HCT116 (cell line): ENCODE data around the gene MBD6. TPM values are rescaled to one million over a fixed set of nuclear protein-coding genes. Genes with fewer than 3 reads are reported as not detected.
A peak's percentile ranks its signal among the peaks of the same experiment; 100 is the strongest.

Experiments
- ATAC-seq: fragments of 200-7000 bp; cut with Tn5 transposase; 2 replicates; pipeline ENCODE4 v1.9.1; 2020; ENCODE audit warnings: mild to moderate bottlenecking, moderate library complexity
- BruUV-seq: library from RNA; stranded (reverse); fragments of 400-500 nt; replicated peaks from 2 replicates; lab custom pipeline; 2021; lab: Mats Ljungman, UMichigan
- CTCF ChIA-PET: fragments of 300-600 bp; sonication (Branson Sonifier 250); formaldehyde crosslinking; loops from one replicate; lab custom pipeline; 2021; ENCODE audit warnings: antibody characterized with exemption; lab: Charles Lee
- POLR2A ChIA-PET: fragments of 300-600, 350-600 bp; sonication (Branson Sonifier 250); formaldehyde crosslinking; loops from one replicate; lab custom pipeline; 2021; ENCODE audit warnings: antibody characterized with exemption; lab: Charles Lee
- RAD21 ChIA-PET, 2 experiments: fragments of 300-600 bp; sonication (Branson Sonifier 250); formaldehyde crosslinking; loops; one replicate each; lab custom pipeline; 2023; ENCODE audit warnings: low total read pairs in 2 of 2; ENCODE audit not compliant: uncharacterized antibody in 2 of 2, unreplicated experiment in 2 of 2, low non-redundant PET in 1 of 2; lab: Charles Lee
- DNase-seq: peaks from one replicate; pipeline ENCODE4 v3.0.0-alpha.2; 2010; ENCODE audit warnings: low read depth, low spot score
- H2AFZ ChIP-seq: fragments of 200-600 bp; shearing (Covaris generic), sonication (generic); 2 replicates; pipeline ENCODE4 v1.6.1; 2017; ENCODE audit warnings: low read depth, mixed run types, mixed read lengths, antibody characterized with exemption, low read length; ENCODE audit not compliant: poor library complexity, severe bottlenecking
- H3K27ac ChIP-seq: 2 replicates; pipeline ENCODE4 v1.5.1; 2012; ENCODE audit warnings: low read depth, low read length
- H3K27me3 ChIP-seq: fragments of 200-600 bp; sonication (generic); 2 replicates; pipeline ENCODE4 v1.6.1; 2016; ENCODE audit warnings: mixed run types, low read length, mixed read lengths; ENCODE audit not compliant: insufficient read depth
- H3K36me3 ChIP-seq, 2 experiments: fragments of 200-500 bp in 1 of 2; fragments of 200-600 bp in 1 of 2; sonication (Bioruptor generic) in 1 of 2; sonication (generic) in 1 of 2; 2 replicates each; pipeline versions ENCODE4 v1.5.1 to v1.6.1; 2014 to 2016; ENCODE audit warnings: low read length in 2 of 2, inconsistent platforms in 1 of 2, mixed read lengths in 1 of 2, mixed run types in 1 of 2; ENCODE audit not compliant: insufficient read depth in 2 of 2, control insufficient read depth in 1 of 2
- H3K4me1 ChIP-seq, 2 experiments: fragments of 200-600 bp in 1 of 2; sonication (generic) in 1 of 2; 2 replicates each; pipeline versions ENCODE4 v1.5.1 to v1.6.1; 2012 to 2017; ENCODE audit warnings: low read length in 2 of 2, inconsistent platforms in 1 of 2, mild to moderate bottlenecking in 1 of 2, mixed read lengths in 1 of 2, mixed run types in 1 of 2, moderate library complexity in 1 of 2; ENCODE audit not compliant: insufficient read depth in 2 of 2, control insufficient read depth in 1 of 2
- H3K4me2 ChIP-seq: fragments of 200-600 bp; sonication (generic); 2 replicates; pipeline ENCODE4 v1.6.1; 2017; ENCODE audit warnings: mixed run types, low read length, mixed read lengths
- H3K4me3 ChIP-seq, 2 experiments: fragments of 200-600 bp in 1 of 2; sonication (generic) in 1 of 2; replicated peaks in 1 of 2; 2 replicates each; pipeline ENCODE4 v1.5.1; 2011 to 2016; ENCODE audit warnings: low read length in 2 of 2, control low read depth in 1 of 2, low read depth in 1 of 2, mild to moderate bottlenecking in 1 of 2, mixed read lengths in 1 of 2, mixed run types in 1 of 2
- H3K79me2 ChIP-seq: fragments of 200-600 bp; sonication (generic); 2 replicates; pipeline ENCODE4 v1.6.1; 2017; ENCODE audit warnings: mild to moderate bottlenecking, mixed run types, low read length, moderate library complexity, mixed read lengths; ENCODE audit not compliant: insufficient read depth
- H3K9ac ChIP-seq: fragments of 200-600 bp; sonication (generic); 2 replicates; pipeline ENCODE4 v1.6.1; 2016; ENCODE audit warnings: low read length, mixed read lengths
- H3K9me2 ChIP-seq: fragments of 200-600 bp; sonication (generic), shearing (Covaris generic); 2 replicates; pipeline ENCODE4 v1.6.1; 2017; ENCODE audit warnings: mixed run types, mild to moderate bottlenecking, moderate library complexity; ENCODE audit not compliant: insufficient read depth
- H3K9me3 ChIP-seq, 2 experiments: fragments of 200-500 bp in 1 of 2; fragments of 200-600 bp in 1 of 2; sonication (Bioruptor generic) in 1 of 2; sonication (generic) in 1 of 2; 2 replicates each; pipeline ENCODE4 v1.6.1; 2014 to 2017; ENCODE audit warnings: low read length in 2 of 2, mixed read lengths in 2 of 2, inconsistent platforms in 1 of 2, low read depth in 1 of 2, mild to moderate bottlenecking in 1 of 2, mixed run types in 1 of 2, moderate library complexity in 1 of 2; ENCODE audit not compliant: control insufficient read depth in 1 of 2, insufficient read depth in 1 of 2
- H4K20me1 ChIP-seq: fragments of 200-600 bp; sonication (generic), shearing (Covaris generic); 2 replicates; pipeline ENCODE4 v1.6.1; 2017; ENCODE audit warnings: mixed run types, mild to moderate bottlenecking, moderate library complexity; ENCODE audit not compliant: insufficient read depth
- ATF3 ChIP-seq: IDR thresholded peaks from 2 replicates; pipeline ENCODE4 v1.6.1; 2012
- CBX3 ChIP-seq: IDR thresholded peaks from 2 replicates; pipeline ENCODE4 v1.6.1; 2012; ENCODE audit warnings: low read depth
- CEBPB ChIP-seq: IDR thresholded peaks from 2 replicates; pipeline ENCODE4 v1.6.1; 2012; ENCODE audit warnings: low read depth
- CTCF ChIP-seq, 3 experiments: fragments of 200-600 bp in 1 of 3; sonication (generic) in 1 of 3; IDR thresholded peaks in 2 of 3; conservative IDR thresholded peaks in 1 of 3; 2 replicates each; pipeline ENCODE4 v1.5.1; 2012 to 2017; ENCODE audit warnings: low read depth in 2 of 3, low read length in 2 of 3, antibody characterized with exemption in 1 of 3, borderline replicate concordance in 1 of 3, control low read depth in 1 of 3, mild to moderate bottlenecking in 1 of 3, mixed read lengths in 1 of 3, mixed run types in 1 of 3, moderate library complexity in 1 of 3; ENCODE audit not compliant: insufficient read depth in 1 of 3
- EZH2 ChIP-seq: fragments of 200-600 bp; sonication (generic); IDR thresholded peaks from 2 replicates; pipeline ENCODE4 v1.6.1; 2017; ENCODE audit warnings: antibody characterized with exemption, mixed run types
- EZH2phosphoT487 ChIP-seq: fragments of 200-600 bp; IDR thresholded peaks from 2 replicates; pipeline ENCODE4 v1.6.1; 2018; ENCODE audit warnings: antibody characterized with exemption, borderline replicate concordance
- FOSL1 ChIP-seq: IDR thresholded peaks from 2 replicates; pipeline ENCODE4 v1.6.1; 2012; ENCODE audit warnings: low read depth
- MAX ChIP-seq: IDR thresholded peaks from 2 replicates; pipeline ENCODE4 v1.6.1; 2012
- POLR2A ChIP-seq: IDR thresholded peaks from 2 replicates; pipeline ENCODE4 v1.7.0; 2011; ENCODE audit warnings: borderline replicate concordance; ENCODE audit not compliant: insufficient read depth, insufficient read length; ENCODE audit errors: extremely low read depth
- POLR2AphosphoS5 ChIP-seq: IDR thresholded peaks from 2 replicates; pipeline ENCODE4 v1.6.1; 2011; ENCODE audit warnings: mild to moderate bottlenecking, low read depth, low read length, moderate library complexity
- RAD21 ChIP-seq: IDR thresholded peaks from 2 replicates; pipeline ENCODE4 v1.6.1; 2012; ENCODE audit warnings: low read depth, mild to moderate bottlenecking
- REST ChIP-seq: IDR thresholded peaks from 2 replicates; pipeline ENCODE4 v1.6.1; 2012; ENCODE audit warnings: low read depth
- SIN3A ChIP-seq: IDR thresholded peaks from 2 replicates; pipeline ENCODE4 v1.6.1; 2012; ENCODE audit warnings: low read depth
- TCF7L2 ChIP-seq: IDR thresholded peaks from 2 replicates; pipeline ENCODE4 v1.7.0; 2011; ENCODE audit warnings: borderline replicate concordance, inconsistent platforms; ENCODE audit not compliant: insufficient read depth, insufficient read length; ENCODE audit errors: extremely low read depth
- ZNF274 ChIP-seq: fragments of 200-500 bp; sonication (Bioruptor generic); IDR thresholded peaks from 2 replicates; pipeline ENCODE4 v1.6.1; 2014; ENCODE audit warnings: mild to moderate bottlenecking, low read depth, low read length, inconsistent platforms
- intact Hi-C: fragments of 100-400 bp; cut with micrococcal nuclease; formaldehyde crosslinking; loops from 2 replicates; pipeline ENCODE4 v1.10.0; 2022
- total RNA-seq: library from RNA; stranded (reverse); gene quantifications from one replicate; pipeline ENCODE4 v1.2.1, GENCODE V29; 2021; ENCODE audit not compliant: unreplicated experiment

The MBD6 gene
- total RNA-seq, 1 experiment from 2014 or later: 70.1 TPM

GRCh38 chr12:57497223-57498131 lies 25.1 kb upstream of the MBD6 start:
- Histone ChIP-seq H3K9me3 (no peaks in the 10 kb centered on the region), H3K4me1 (no peaks in the 10 kb centered on the region), H2AFZ (no peak overlapping the region), H3K27me3 (no peaks in the 10 kb centered on the region), H3K36me3 (peaks cover 35 to 56% of the 10 kb centered on the region in 2 experiments), H3K27ac (no peak overlapping the region), H4K20me1 (no peaks in the 10 kb centered on the region), H3K4me2 (no peak overlapping the region), H3K4me3 (no peak overlapping the region), H3K9ac (no peak overlapping the region), H3K79me2 (peaks cover 3% of the 10 kb centered on the region; the same call in 1 of the 2 replicates), H3K9me2 (no peaks in the 10 kb centered on the region)
- RAD21 ChIA-PET: no interaction called here
- intact Hi-C loops: no loop called here
- ATAC-seq: peak; percentile 38; the same call in 1 of the 2 replicates
- POLR2A ChIA-PET: no interaction called here
- TF ChIP-seq FOSL1 (no peak), RAD21 (no peak), ZNF274 (no peak), REST (no peak), CBX3 (no peak), POLR2AphosphoS5 (no peak), ATF3 (no peak), TCF7L2 (no peak), POLR2A (no peak), CTCF (IDR thresholded peaks at IDR 0.05 in 2 of 3, conservative IDR thresholded peaks at IDR 0.05 in 1 of 3; ENCODE audit: borderline replicate concordance in 1 of 3, insufficient read depth in 1 of 3, low read depth in 2 of 3, low read length in 2 of 3) (no peak), SIN3A (no peak), MAX (no peak), EZH2phosphoT487 (no peak), EZH2 (no peak), CEBPB (no peak)
- no peak for DNase-seq
- CTCF ChIA-PET: no interaction called here
- BruUV-seq: no TSS peak
